AG04449 (cell line): ENCODE data around the gene PRKAR1A.

Source experiments
- CTCF ChIA-PET: fragments of 350-600 bp; formaldehyde crosslinking; extraction: SDS; loops from one replicate; lab custom pipeline; 2021; ENCODE audit warnings: antibody characterized with exemption; lab: Yijun Ruan, JAX
- POLR2A ChIA-PET: fragments of 400-600, 350-600 bp; formaldehyde crosslinking; extraction: SDS; loops from one replicate; lab custom pipeline; 2020; ENCODE audit warnings: antibody characterized with exemption, inconsistent platforms; lab: Yijun Ruan, JAX
- DNase-seq: peaks from one replicate; pipeline ENCODE4 v3.0.0-alpha.2; 2010; ENCODE audit warnings: low read depth, low spot score
- H3K4me3 ChIP-seq: 2 replicates; pipeline ENCODE4 v1.5.1; 2011; ENCODE audit warnings: low read depth, mild to moderate bottlenecking, control low read depth, low read length
- CTCF ChIP-seq: IDR thresholded peaks from one replicate; pipeline ENCODE4 v1.5.1; 2011; ENCODE audit warnings: mild to moderate bottlenecking, moderate library complexity, low read length, control low read depth, inconsistent platforms; ENCODE audit not compliant: insufficient read depth; ENCODE audit errors: missing control alignments

Gene PRKAR1A

GRCh38 chr17:68576811-68577496 lies 64.7 kb downstream of the PRKAR1A start:
- ChIA-PET POLR2A (no interaction called here), CTCF (no interaction called here)

GRCh38 chr17:68577497-68577821 lies 65.2 kb downstream of the PRKAR1A start:
- CTCF ChIA-PET: no interaction called here
- TF ChIP-seq CTCF: no peak
- no peak for DNase-seq
- H3K4me3 ChIP-seq: no peak overlapping the region
- POLR2A ChIA-PET: no interaction called here

More at GRCh38 chr17:68576811-68577496, 64.7 kb downstream of the PRKAR1A start:
- H3K4me3 ChIP-seq: no peak overlapping the region
- no peak for DNase-seq
- no peak for TF ChIP-seq CTCF

- no peak for DNase-seq
- H3K4me3 ChIP-seq: no peak overlapping the region
- ChIA-PET CTCF (no interaction called here), POLR2A (no interaction called here)
- TF ChIP-seq CTCF: no peak
These were observed 66.0 kb downstream of the PRKAR1A start for GRCh38 chr17:68578236-68578635.

- no peak for TF ChIP-seq CTCF
- POLR2A ChIA-PET: no interaction called here
- CTCF ChIA-PET: no interaction called here
These were observed 67.1 kb downstream of the PRKAR1A start for GRCh38 chr17:68579194-68579927.

GRCh38 chr17:68580236-68580770 lies 68.1 kb downstream of the PRKAR1A start:
- no peak for DNase-seq
- ChIA-PET POLR2A (no interaction called here), CTCF (no interaction called here)
- no peak overlapping the region for H3K4me3 ChIP-seq
- TF ChIP-seq CTCF: no peak

More at GRCh38 chr17:68579194-68579927, 67.1 kb downstream of the PRKAR1A start:
- H3K4me3 ChIP-seq: no peak overlapping the region
- no peak for DNase-seq
